GM18502 (cell line): Measurements from ENCODE around the gene RNU5D-1.
A peak's percentile ranks its signal among the peaks of the same experiment; 100 is the strongest.
"Not testable (repeated sequence)": the region's sequence is repeated elsewhere in the genome, so short reads cannot be mapped to it uniquely, and the experiment has no call there.

ENCODE experiments used
- ATAC-seq: cut with Tn5 transposase; IDR thresholded peaks from one replicate; pipeline ENCODE4 v1.9.1; 2021; ENCODE audit warnings: mild to moderate bottlenecking; ENCODE audit not compliant: unreplicated experiment, poor library complexity

Gene RNU5D-1

GRCh38 chr1:44730741-44731512, at the start of gene RNU5D-1:
RNU5D-1 (minus strand) TSS chr1:44731170.
- peak; percentile 70 for ATAC-seq

GRCh38 chr1:44780583-44781121, 49.7 kb upstream of the RNU5D-1 start:
- ATAC-seq: no peak

- no peak for ATAC-seq
These were observed 48.0 kb upstream of the RNU5D-1 start for GRCh38 chr1:44778705-44779576.

- no peak for ATAC-seq
These were observed 47.1 kb upstream of the RNU5D-1 start for GRCh38 chr1:44777969-44778635.

GRCh38 chr1:44777547-44777946, 46.6 kb upstream of the RNU5D-1 start:
- ATAC-seq: no peak

GRCh38 chr1:44776730-44777068, 45.7 kb upstream of the RNU5D-1 start:
- ATAC-seq: no peak

- ATAC-seq: peak; percentile 27
These were observed 45.2 kb upstream of the RNU5D-1 start for GRCh38 chr1:44775930-44776729.

- peak; percentile 70 for ATAC-seq
These were observed 44.3 kb upstream of the RNU5D-1 start, which contains the start of gene RPS8 for GRCh38 chr1:44775078-44775929. RPS8 (plus strand) TSS chr1:44775540; CDS start chr1:44775597, 57 bp downstream.

- ATAC-seq: not testable (repeated sequence)
These were observed 35.5 kb upstream of the RNU5D-1 start for GRCh38 chr1:44766421-44766820.

GRCh38 chr1:44760876-44761275, 29.9 kb upstream of the RNU5D-1 start:
- no peak for ATAC-seq

GRCh38 chr1:44759077-44759476, 28.1 kb upstream of the RNU5D-1 start:
- ATAC-seq: no peak

- ATAC-seq: peak; percentile 56
These were observed 26.4 kb upstream of the RNU5D-1 start for GRCh38 chr1:44757420-44757819.

- ATAC-seq: no peak
These were observed 16.9 kb upstream of the RNU5D-1 start for GRCh38 chr1:44747878-44748277.

GRCh38 chr1:44743211-44743610, 12.2 kb upstream of the RNU5D-1 start:
- no peak for ATAC-seq

- ATAC-seq: no peak
These were observed 9.2 kb upstream of the RNU5D-1 start for GRCh38 chr1:44740179-44740617.

- peak; percentile 95 for ATAC-seq
These were observed 8.6 kb upstream of the RNU5D-1 start, which contains the start of gene KIF2C for GRCh38 chr1:44739307-44740178. KIF2C (plus strand) TSS chr1:44739837; CDS start chr1:44739933, 96 bp downstream.

- ATAC-seq: not testable (repeated sequence)
These were observed 8.0 kb upstream of the RNU5D-1 start for GRCh38 chr1:44738953-44739306.

- no peak for ATAC-seq
These were observed 5.0 kb upstream of the RNU5D-1 start for GRCh38 chr1:44735992-44736391.
